ENCODE measurements around the gene ANGPTL7. TPM values are rescaled to one million over a fixed set of nuclear protein-coding genes. Genes with fewer than 3 reads are reported as not detected.
"Not testable (repeated sequence)": the region's sequence is repeated elsewhere in the genome, so short reads cannot be mapped to it uniquely, and the experiment has no call there.

ANGPTL7 gene
- total RNA-seq, 1 donor from 2014 or later: 159 TPM

DNA sequence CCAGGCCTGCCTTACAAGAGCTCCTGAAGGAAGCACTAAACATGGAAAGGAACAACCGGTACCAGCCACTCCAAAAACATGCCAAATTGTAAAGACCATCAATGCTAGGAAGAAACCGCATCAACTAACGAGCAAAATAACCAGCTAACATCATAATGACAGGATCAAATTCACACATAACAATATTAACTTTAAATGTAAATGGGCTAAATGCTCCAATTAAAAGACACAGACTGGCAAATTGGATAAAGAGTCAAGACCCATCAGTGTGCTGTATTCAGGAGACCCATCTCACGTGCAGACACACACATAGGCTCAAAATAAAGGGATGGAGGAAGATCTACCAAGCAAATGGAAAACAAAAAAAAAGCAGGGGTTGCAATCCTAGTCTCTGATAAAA is 26.4 kb upstream of the ANGPTL7 start:
- intact Hi-C loops (cut with DNase I); ATAC-seq: not testable (repeated sequence)

DNA sequence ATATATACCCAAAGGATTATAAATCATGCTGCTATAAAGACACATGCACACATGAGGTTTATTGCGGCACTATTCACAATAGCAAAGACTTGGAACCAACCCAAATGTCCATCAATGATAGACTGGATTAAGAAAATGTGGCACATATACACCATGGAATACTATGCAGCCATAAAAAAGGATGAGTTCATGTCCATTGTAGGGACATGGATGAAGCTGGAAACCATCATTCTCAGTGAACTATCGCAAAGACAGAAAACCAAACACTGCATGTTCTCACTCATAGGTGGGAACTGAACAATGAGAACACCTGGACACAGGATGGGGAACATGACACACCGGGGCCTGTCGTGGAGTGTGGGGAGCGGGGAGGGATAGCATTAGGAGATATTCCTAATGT is 22.4 kb upstream of the ANGPTL7 start:
- DNase-seq (ENCODE audit: low spot score); intact Hi-C loops (cut with DNase I); ATAC-seq: not testable (repeated sequence)

More for the DNA sequence above, 26.4 kb upstream of the ANGPTL7 start:
- DNase-seq (ENCODE audit: low spot score): not testable (repeated sequence)

DNA sequence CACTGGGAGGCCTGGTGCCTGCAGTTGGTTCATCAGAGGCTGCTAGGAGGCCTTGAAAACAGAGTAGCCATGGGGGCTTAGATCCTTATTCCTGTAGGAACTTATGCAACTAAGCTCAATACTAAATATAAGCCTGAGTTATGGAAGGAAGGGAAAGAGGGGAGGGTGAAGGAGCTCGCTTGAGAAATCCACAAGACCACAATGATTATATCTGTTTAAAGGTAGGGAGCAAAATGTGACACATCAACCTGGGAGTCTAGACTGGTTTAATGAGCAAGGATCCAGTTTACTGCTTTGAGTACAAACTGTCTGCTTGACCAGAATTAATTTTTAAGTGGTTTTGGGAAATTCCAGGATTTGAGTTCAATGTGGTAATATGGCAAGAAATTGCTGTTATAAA is 20.4 kb upstream of the ANGPTL7 start:
- DNase-seq (ENCODE audit: low spot score): no peak
- intact Hi-C loops (cut with DNase I): no loop called here
- ATAC-seq: no peak

DNA sequence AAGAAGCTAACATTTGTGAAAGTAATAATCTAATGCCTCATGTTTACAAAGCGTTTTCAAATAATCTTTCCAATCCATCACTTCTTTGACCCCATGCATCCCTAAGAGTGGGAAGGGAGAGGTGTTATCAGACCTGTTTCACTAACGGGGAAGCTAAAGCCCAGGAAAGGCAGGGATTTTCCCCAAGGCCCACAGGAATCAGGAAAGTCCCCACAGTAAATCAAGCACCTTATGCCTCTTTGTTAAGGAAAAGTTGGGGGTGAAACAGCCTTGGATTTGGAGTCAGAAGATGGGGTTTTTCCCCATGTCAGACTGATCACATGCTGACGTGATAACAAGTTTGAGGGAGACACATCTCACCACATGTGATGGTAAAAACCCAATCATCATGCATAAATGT is 20.0 kb upstream of the ANGPTL7 start:
- intact Hi-C loops (cut with DNase I): no loop called here

DNA sequence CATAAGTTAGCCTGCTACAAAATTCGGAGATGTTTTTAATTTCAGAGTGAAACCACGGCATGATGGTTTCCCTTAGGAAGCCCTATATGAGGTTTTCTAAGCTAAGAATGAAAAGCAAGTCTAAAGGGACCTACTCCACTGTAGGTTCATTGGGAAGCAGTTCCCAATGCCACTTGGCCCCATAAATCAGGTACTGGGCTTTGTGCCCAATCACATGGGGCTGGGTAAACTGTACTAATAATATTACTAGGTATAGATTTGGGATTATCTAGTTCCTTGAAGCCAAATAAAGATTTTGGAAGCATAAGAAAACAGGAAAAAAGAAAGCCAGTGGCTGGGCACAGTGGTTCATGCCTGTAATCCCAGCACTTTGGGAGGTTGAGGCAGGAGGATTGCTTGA is 19.1 kb upstream of the ANGPTL7 start:
- intact Hi-C loops (cut with DNase I): no loop called here
- peak; percentile 10 for DNase-seq (ENCODE audit: low spot score)
- ATAC-seq: no peak

More for the DNA sequence above, 20.0 kb upstream of the ANGPTL7 start:
- DNase-seq (ENCODE audit: low spot score) (no peak), ATAC-seq (no peak)

DNA sequence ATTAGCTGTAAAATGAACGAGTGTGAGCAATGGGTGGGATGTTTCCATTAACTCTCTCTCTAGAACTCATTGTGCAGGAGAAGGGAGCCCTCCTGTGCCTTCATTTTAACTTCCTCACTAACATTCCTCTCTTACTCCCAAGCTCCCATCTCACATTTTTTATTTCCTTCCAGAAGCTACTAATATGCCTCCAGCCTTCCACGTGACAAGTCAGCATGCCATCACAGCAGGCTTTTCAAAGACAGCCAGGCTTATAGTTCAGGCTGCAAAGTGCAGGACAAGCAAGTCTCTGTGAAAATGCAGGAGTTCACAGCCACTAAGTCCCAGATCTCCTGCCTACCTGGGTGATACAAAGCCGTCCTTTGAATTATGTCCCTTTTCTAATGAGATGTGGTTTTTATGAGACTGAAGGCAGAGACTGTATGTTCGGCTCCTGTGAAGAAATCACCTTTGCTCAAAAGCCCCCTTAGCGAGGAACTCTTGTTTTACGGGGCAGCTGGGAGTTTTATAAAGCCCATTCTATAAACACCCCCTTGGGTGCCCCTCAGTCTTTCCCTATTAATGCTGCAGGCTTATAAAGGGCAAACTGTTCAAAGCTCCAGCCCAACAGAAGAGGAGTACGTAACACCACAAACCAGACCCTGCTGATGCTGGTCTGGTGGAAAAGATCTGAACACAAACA is 14.8 kb upstream of the ANGPTL7 start:
- DNase-seq (ENCODE audit: low spot score): no peak
- intact Hi-C loops (cut with DNase I): no loop called here
- peak; percentile 47 for ATAC-seq

DNA sequence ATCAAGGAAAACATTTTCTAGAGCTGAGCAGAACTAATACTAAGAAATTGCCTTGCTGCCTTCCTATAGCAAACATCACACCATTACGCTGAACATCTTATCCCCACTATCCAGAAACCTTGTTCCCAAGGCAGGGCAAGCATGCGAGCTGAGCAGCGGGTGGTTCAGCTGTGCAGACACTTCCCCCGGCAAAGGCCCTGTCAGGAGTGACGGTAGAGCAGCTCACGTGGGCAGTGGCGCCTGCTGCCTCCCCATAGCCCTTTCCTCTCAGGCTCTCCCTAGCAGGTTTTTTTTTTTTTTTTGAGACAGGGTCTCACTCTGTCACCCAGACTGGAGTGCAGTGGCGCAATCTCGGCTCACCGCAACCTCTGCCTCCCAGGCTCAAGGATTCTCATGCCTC is 13.7 kb upstream of the ANGPTL7 start:
- ATAC-seq (no peak), DNase-seq (ENCODE audit: low spot score) (no peak)
- intact Hi-C loops (cut with DNase I): no loop called here

DNA sequence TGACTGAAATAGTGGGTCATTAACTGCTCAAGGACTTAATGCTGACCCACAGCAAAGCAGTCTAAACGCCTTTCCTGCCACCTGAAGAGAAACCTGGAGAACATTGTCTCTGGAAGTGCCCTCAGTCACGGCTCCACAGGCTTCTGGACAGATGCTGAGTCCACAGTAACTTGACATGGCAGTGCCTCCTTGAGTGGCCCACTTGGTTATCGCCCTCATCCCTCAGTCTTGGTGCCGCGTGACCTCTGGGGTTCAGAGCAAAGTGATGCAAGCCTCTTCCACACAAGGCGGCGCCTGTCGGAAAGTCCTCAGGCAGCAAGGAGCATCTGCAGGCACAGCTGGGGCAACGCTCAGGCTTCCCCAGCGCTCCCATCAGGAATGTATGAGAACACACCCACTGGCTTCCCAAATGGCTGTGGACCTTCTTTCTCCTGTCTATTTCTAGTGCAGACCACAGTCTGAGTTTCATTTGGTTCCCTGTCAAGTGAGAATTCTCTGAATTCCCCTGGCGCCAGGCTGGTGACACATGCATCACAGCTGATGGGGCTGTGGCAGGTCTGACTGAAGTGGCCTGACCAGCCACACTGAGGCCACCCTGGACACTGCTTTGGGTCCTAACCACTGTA is 13.0 kb upstream of the ANGPTL7 start:
- intact Hi-C loops (cut with DNase I): no loop called here
- ATAC-seq (peak; percentile 41), DNase-seq (ENCODE audit: low spot score) (no peak)

DNA sequence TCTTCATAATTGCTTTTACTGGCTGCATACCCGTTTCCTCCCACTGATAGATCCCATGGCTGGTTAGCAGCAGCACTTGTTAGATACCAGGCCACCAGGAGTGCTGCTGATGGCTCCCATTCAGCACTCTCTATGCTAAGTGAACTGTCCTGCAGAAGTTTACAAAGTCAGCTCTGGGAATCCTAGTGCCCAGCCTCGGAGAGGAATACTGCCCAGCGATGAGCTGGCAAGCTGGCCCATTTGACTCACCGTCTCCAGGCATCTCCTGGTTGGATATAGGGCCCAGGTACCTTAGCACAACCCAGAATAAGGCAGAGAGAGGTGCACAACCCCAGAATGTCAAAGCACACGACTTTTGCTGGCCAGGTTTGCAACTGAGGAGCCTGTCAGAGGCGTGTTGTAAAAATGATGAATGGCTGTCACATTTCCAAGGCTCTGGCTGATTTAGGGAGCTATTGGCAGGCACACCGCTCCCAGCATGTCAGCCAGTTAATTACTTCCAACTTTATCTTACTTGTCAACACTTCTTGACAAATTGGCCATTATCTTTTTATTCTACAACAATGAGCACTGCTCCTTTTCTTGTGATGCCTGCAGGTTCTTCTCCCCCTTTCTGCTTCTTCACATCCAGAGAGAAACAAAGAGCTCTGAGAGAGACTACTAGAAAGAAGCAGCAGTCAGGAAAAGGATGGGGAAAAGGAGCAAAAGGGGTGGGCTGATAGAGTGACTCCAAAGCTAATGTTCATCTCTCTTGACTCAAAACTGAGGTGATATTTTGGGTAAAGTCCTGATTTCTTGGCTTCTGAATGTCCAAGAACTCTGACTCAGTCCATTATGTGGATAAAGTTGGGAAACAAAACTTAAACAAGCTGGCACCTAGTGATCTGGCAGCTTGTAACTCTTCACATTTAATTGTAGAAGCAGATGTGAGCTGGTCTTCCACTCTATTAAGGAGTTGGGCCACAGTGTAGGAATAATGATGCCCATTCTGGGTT is 10.8 kb upstream of the ANGPTL7 start:
- DNase-seq (ENCODE audit: low spot score) (no peak), ATAC-seq (peak; percentile 66)
- intact Hi-C loops (cut with DNase I): no loop called here

DNA sequence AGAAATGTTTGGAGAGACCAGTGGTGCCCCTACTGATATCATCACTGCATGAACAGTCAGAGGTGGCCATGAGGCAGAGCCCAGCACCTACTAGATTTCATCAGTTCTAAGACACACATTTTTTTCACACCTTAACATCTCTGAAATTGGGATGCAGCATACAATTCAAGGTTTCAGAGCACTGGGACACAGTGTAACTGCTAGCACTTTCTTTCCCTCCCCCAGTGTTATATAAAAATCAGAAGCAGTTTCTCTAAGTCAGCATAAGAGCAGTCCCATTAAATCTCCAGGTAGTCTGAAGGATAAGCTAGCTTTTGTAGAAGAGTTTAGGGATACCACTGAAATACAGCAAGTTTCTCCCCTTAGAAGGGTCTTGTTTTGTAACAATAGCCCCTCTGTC is 10.0 kb upstream of the ANGPTL7 start:
- ATAC-seq: no peak
- no peak for DNase-seq (ENCODE audit: low spot score)
- intact Hi-C loops (cut with DNase I): no loop called here

DNA sequence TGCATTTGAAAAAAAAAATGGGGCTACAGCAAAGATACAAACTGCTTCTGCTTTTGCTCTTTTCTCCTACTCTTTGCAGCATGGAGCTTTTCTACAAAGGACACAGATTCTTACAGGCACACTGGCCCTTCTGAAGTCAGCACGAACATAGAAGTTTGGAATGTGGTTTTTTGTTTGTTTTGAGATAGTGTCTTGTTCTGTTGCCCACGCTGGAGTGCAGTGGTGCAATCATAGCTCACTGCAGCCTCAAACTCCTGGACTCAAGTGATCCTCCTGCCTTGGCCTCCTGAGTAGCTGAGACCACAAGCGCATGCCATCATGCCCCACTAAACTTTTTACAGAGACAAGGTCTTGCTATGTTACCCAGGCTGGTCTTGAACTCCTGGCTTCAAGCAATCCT is 9.4 kb upstream of the ANGPTL7 start:
- ATAC-seq; intact Hi-C loops (cut with DNase I); DNase-seq (ENCODE audit: low spot score): not testable (repeated sequence)

DNA sequence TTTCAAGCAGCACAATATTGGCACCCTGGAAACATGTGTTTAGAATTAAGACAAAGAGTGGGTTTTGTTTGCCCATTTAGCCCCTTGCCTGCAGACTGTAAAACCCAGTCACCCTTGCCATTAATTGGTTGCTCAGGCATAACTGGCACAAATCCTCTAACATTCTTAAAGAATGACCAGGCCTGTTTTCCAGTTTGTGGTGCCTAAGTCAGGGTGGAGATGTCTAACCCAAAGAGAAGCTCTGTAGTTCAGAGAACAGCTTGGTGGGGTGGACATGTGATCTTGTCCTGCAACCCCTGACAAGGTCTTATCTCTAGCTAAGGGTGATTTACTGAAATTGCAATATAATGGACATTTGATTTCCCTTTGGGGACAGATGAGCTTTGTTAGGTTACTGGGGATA is 8.8 kb upstream of the ANGPTL7 start:
- intact Hi-C loops (cut with DNase I): no loop called here
- DNase-seq (ENCODE audit: low spot score): no peak
- ATAC-seq: no peak

DNA sequence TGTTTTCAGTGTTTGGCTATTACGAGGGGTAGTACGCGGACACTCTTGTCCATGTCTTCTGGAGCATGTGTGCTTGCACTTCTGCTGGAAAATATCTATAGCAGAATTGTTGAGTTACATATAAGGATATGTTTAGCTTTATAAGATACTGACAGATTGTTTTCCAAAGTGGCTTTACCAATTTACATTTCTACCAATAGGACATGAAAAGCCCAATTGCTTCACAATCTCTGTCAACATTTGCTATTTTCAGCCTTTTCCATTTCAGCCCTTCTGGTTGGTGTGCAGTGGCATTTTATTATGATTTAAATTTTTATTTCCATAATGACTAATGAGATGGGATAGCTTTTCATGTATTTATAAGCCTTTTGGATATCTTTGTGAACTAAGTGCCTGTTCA is 6.3 kb upstream of the ANGPTL7 start:
- intact Hi-C loops (cut with DNase I): loop anchor here (1.0 kb wide), 1 partner anchor 34 kb away; no protein-coding TSS in a partner anchor
- ATAC-seq: no peak
- DNase-seq (ENCODE audit: low spot score): no peak

DNA sequence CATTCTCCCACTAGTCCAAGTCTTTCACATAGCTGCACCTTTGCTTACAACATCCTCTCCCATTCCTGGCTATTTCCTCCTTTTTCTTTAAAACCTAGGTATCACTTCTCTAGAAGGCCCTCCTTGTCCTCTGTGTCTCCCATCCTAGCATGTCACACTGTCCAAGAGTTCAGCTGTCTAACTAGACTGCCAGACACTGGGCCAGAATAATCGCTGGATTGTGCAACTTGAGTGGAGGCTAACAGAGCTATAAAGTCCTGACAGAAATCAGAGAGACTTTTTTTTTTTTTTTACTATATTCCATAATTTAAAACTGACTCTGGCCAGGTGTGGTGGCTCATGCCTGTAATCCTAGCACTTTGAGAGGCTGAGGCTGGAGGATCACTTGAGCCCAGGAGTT is 4.2 kb upstream of the ANGPTL7 start:
- DNase-seq (ENCODE audit: low spot score) (no peak), ATAC-seq (peak; percentile 63)
- intact Hi-C loops (cut with DNase I): no loop called here

DNA sequence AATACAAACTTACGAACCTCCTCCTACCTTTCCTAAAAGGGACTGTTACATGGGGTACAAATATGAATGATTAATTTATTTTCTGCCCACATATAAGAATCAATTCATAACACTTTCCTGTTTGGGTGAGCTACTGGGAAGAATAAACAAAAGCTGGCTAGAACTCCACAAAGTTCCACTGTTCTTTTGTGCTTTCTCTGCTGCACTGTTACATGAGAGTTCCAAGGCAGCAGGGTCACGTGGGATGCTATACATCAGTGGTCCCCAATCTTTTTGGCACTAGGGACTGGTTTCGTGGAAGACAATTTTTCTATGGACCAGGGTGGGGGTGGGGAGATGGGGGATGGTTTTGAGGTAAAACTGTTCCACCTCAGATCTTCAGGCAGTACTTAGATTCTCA is 2.2 kb upstream of the ANGPTL7 start:
- DNase-seq (ENCODE audit: low spot score) (no peak), ATAC-seq (no peak)
- intact Hi-C loops (cut with DNase I): no loop called here

DNA sequence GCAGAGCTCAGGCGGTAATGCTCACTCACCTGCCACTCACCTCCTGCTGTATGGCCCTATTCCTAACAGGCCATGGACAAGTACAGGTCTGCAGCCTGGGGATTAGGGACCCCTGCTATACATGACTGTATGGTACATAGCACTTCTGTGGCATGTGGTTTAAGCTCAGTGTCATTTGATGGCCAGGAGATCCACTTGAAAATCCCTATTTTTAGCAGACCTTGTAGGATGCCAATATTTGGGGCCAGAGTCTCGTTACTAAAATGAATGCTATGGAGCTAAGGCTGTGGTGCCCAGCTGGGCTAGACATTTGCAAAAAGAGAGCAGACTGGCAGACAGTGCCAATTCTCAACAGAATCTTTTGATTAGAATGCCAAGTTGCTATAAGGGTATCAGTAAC is 1.7 kb upstream of the ANGPTL7 start:
- DNase-seq (ENCODE audit: low spot score) (no peak), ATAC-seq (no peak)
- intact Hi-C loops (cut with DNase I): no loop called here

DNA sequence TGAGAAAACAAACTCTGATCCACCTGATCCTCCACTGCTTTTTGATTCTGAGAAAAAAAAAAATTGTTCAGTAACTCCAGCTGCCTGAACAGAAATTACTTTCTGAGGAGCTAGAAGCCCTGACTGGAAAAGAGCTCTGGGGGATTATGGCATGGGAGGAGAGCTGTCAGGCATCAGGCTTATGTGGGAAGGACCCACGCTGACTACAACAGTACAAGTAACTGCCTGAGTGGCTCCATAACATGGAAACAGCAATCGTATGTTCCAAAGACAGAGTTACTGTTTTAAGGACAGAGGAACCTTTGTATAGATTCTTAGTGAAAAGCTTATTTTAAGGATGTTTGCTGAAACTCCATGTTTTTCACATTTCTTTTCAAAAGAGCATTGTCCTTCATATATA is 1.2 kb upstream of the ANGPTL7 start:
- intact Hi-C loops (cut with DNase I): no loop called here
- peak; percentile 41 for ATAC-seq

DNA sequence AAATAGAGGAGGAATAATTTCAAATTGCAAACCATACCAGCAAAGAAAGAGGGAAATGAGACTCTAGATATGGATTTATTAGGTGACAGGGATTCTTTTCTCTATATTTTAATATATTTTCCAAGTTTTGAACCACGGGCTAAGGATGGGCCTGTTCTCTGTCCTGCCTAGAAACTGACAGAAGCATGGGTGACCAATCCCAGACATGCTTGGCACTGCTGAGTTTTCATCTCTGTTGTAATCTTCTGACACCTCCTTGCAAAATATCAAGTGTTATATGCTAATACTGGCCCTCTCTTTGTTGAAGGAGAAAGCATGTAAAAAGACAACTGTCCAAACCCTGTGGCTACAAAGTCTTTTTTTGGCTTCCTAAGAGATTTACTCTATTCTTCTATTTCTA is 774 bp upstream of the ANGPTL7 start:
- DNase-seq (ENCODE audit: low spot score) (no peak), ATAC-seq (peak; percentile 72)
- intact Hi-C loops (cut with DNase I): no loop called here

More for the DNA sequence above, 1.2 kb upstream of the ANGPTL7 start:
- no peak for DNase-seq (ENCODE audit: low spot score)

DNA sequence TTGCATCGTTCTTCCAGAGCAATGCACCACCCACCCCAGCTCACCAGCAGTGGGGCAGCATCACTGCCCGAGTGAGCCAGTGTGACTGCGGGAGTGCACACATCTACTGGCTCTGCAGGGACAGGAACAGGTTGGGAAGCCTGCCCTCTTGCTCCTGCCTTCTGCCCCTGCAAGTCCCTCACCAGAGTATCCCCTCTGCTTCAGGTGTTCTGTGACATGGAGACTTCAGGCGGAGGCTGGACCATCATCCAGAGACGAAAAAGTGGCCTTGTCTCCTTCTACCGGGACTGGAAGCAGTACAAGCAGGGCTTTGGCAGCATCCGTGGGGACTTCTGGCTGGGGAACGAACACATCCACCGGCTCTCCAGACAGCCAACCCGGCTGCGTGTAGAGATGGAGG is 4.2 kb downstream of the ANGPTL7 start:
- ATAC-seq (no peak), DNase-seq (ENCODE audit: low spot score) (no peak)
- intact Hi-C loops (cut with DNase I): no loop called here
